ENCODE measurements around the gene PERCC1. TPM values are rescaled to one million over a fixed set of nuclear protein-coding genes. Genes with fewer than 3 reads are reported as not detected.

The PERCC1 gene
- total RNA-seq, 1 donor from 2014 or later = not detected

DNA sequence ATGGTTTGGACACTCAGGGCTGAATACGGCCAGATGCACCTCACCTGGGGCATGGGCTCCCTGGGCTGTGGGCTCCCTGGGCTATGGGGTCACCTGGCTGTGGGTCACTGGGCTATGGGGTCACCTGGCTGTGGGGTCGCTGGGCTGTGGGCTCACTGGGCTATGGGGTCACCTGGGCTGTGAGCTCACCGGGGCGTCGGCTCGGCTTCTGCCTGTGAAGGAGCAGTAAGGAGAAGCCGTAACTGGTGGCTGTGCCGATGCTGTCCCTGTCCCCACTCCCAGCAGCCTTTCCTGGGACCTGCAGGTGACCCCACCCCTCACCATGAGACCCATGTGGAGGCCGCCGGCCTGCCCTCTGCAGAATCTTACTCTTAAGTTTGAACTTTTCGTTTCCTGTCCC lies 1.9 kb upstream of the PERCC1 start:
- no peak overlapping the region for H3K4me3 ChIP-seq (ENCODE audit: low read depth, low read length)
- no peak for DNase-seq (ENCODE audit: low read depth)
- peaks cover 32% of the 10 kb centered on the region for H3K27me3 ChIP-seq (ENCODE audit: control insufficient read depth, insufficient read depth, low read length)
- no peaks in the 10 kb centered on the region for H3K36me3 ChIP-seq (ENCODE audit: control insufficient read depth, insufficient read depth, low read length)
- no peak for TF ChIP-seq CTCF (IDR thresholded peaks at IDR 0.05; ENCODE audit: insufficient read depth, low read length, poor library complexity, severe bottlenecking)

- Histone ChIP-seq H3K27me3 (ENCODE audit: control insufficient read depth, insufficient read depth, low read length) (peaks cover 34% of the 10 kb centered on the region), H3K36me3 (ENCODE audit: control insufficient read depth, insufficient read depth, low read length) (no peaks in the 10 kb centered on the region), H3K4me3 (ENCODE audit: low read depth, low read length) (no peak overlapping the region)
- no peak for TF ChIP-seq CTCF (IDR thresholded peaks at IDR 0.05; ENCODE audit: insufficient read depth, low read length, poor library complexity, severe bottlenecking)
- DNase-seq (ENCODE audit: low read depth) = no peak
These were observed 1.2 kb upstream of the PERCC1 start for GRCh38 chr16:1429631-1430030.

DNA sequence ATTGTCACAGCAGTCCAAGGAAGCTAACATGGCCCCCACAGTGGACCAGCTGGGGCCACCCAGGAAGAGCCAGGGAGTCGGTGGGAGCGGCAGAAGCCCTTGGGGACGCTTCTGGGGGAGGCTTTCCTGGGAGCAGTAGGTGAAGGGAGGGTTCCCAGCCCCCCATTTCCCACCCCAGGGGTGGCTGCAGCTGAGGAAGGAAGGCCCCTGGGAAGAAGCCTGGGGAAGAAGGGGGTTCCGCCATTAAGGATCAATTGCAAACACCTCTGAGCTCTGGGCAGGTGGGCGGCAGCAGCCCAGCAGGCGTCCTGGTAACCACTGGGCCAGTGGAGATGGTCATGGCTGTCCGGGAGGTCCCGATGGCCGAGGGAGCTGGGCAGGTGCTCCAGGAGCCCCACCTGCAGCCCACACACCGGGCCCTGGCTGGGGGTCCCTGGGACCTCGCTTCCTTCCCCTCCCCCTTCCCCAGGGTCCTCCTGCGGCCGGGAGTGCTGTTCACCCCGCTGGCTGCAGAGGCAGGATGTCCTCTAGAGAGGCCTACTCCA lies 592 bp upstream of the PERCC1 start:
- Histone ChIP-seq H3K27me3 (ENCODE audit: control insufficient read depth, insufficient read depth, low read length) (peaks cover 34% of the 10 kb centered on the region), H3K36me3 (ENCODE audit: control insufficient read depth, insufficient read depth, low read length) (no peaks in the 10 kb centered on the region), H3K4me3 (ENCODE audit: low read depth, low read length) (no peak overlapping the region)
- no peak for TF ChIP-seq CTCF (IDR thresholded peaks at IDR 0.05; ENCODE audit: insufficient read depth, low read length, poor library complexity, severe bottlenecking)
- no peak for DNase-seq (ENCODE audit: low read depth)

DNA sequence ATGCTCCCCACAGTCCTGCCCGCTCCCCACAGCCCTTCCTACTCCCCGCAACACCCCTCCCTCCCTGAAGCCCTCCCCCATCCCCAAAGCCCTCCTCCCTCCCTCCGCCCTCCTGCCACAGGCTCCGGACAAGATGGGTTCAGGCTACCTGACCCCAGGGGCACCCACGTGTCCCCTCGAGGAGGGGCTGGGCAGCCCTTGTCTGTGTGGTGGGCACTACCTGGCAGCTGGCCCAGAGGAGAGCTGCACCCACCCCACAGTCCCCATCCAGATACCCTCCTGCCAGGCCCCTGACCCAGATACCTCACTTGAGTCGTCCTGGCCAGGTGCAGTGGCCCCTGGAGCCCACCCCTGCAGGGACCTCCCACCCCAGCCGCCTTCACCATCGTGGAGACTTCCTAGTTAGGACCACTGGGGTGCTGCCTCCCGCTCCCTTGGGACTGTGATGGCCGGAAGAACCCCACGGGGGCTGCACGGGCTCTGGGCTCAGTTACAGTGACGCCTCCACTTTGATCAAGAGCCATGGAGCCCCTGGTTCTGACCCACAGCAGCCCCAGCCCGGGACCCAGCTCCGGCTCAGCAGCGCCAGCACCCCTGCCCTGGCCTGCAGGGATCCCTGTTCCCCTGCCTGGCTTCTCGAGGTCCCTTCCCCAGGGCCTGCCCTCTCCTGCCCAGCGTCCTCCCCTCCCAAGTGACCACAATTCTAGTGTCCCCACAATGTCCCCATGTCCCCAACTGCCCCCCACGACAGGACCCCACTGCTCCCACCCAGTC lies 806 bp downstream of the PERCC1 start:
- DNase-seq (ENCODE audit: low read depth) = no peak
- TF ChIP-seq CTCF (IDR thresholded peaks at IDR 0.05; ENCODE audit: insufficient read depth, low read length, poor library complexity, severe bottlenecking) = no peak
- Histone ChIP-seq H3K4me3 (ENCODE audit: low read depth, low read length) (no peak overlapping the region), H3K27me3 (ENCODE audit: control insufficient read depth, insufficient read depth, low read length) (peaks cover 34% of the 10 kb centered on the region), H3K36me3 (ENCODE audit: control insufficient read depth, insufficient read depth, low read length) (no peaks in the 10 kb centered on the region)

GRCh38 chr16:1432388-1433262 lies 1.7 kb downstream of the PERCC1 start:
- peaks cover 34% of the 10 kb centered on the region for H3K27me3 ChIP-seq (ENCODE audit: control insufficient read depth, insufficient read depth, low read length)
- no peak for TF ChIP-seq CTCF (IDR thresholded peaks at IDR 0.05; ENCODE audit: insufficient read depth, low read length, poor library complexity, severe bottlenecking)
- H3K36me3 ChIP-seq (ENCODE audit: control insufficient read depth, insufficient read depth, low read length) = no peaks in the 10 kb centered on the region
- H3K4me3 ChIP-seq (ENCODE audit: low read depth, low read length) = no peak overlapping the region
- DNase-seq (ENCODE audit: low read depth) = no peak

Data from kidney epithelial cell (primary cell).